PC-3 (cell line): ENCODE data around the gene CTNND1. TPM values are rescaled to one million over a fixed set of nuclear protein-coding genes. Genes with fewer than 3 reads are reported as not detected.

Experiments used
- ATAC-seq: fragments of 200-7000 bp; cut with Tn5 transposase; 2 replicates; pipeline ENCODE4 v1.9.1; 2020; ENCODE audit warnings: mild to moderate bottlenecking, moderate library complexity
- BruUV-seq: library from RNA; stranded (reverse); fragments of 400-500 nt; replicated peaks from 2 replicates; lab custom pipeline; 2021; lab: Mats Ljungman, UMichigan
- CTCF ChIA-PET: fragments of 300-600 bp; sonication (Branson Sonifier 250); formaldehyde crosslinking; loops from one replicate; lab custom pipeline; 2022; ENCODE audit warnings: antibody characterized with exemption; lab: Charles Lee
- POLR2A ChIA-PET: fragments of 300-600 bp; sonication (Branson Sonifier 250); formaldehyde crosslinking; loops from one replicate; lab custom pipeline; 2022; ENCODE audit warnings: antibody characterized with exemption; ENCODE audit not compliant: unreplicated experiment; lab: Charles Lee
- DNase-seq: peaks from one replicate; pipeline ENCODE4 v3.0.0-alpha.2; 2015
- H2AFZ ChIP-seq: fragments of 300-600 bp; sonication (generic); 2 replicates; pipeline ENCODE4 v1.6.0; 2016; ENCODE audit warnings: antibody characterized with exemption, low read length
- H3F3A ChIP-seq: fragments of 300-600 bp; sonication (generic); one replicate; pipeline ENCODE4 v1.6.0; 2017; ENCODE audit warnings: antibody characterized with exemption, low read length, control low read depth, mild to moderate bottlenecking; ENCODE audit not compliant: unreplicated experiment
- H3K27ac ChIP-seq: fragments of 300-600 bp; sonication (generic); 2 replicates; pipeline ENCODE4 v1.5.1; 2016; ENCODE audit warnings: mild to moderate bottlenecking, low read length
- H3K27me3 ChIP-seq: fragments of 300-600 bp; sonication (generic); 2 replicates; pipeline ENCODE4 v1.6.1; 2016; ENCODE audit warnings: low read length, mixed read lengths
- H3K36me3 ChIP-seq: fragments of 300-600 bp; sonication (generic); 2 replicates; pipeline ENCODE4 v1.6.1; 2016; ENCODE audit warnings: low read depth, mixed run types, low read length, mixed read lengths
- H3K4me1 ChIP-seq: fragments of 300-600 bp; sonication (generic); 2 replicates; pipeline ENCODE4 v1.5.1; 2016; ENCODE audit warnings: low read length; ENCODE audit not compliant: insufficient read depth
- H3K4me2 ChIP-seq: fragments of 300-600 bp; sonication (generic); 2 replicates; pipeline ENCODE4 v1.6.0; 2016; ENCODE audit warnings: low read length
- H3K4me3 ChIP-seq: fragments of 300-600 bp; sonication (generic); 2 replicates; pipeline ENCODE4 v1.5.1; 2016; ENCODE audit warnings: mild to moderate bottlenecking, low read length, mixed read lengths
- H3K79me2 ChIP-seq: fragments of 300-600 bp; sonication (generic); 2 replicates; pipeline ENCODE4 v1.6.1; 2017; ENCODE audit warnings: low read length, mixed read lengths
- H3K9ac ChIP-seq: fragments of 300-600 bp; sonication (generic); 2 replicates; pipeline ENCODE4 v1.6.0; 2016; ENCODE audit warnings: mild to moderate bottlenecking, low read length
- H3K9me2 ChIP-seq: fragments of 300-600 bp; sonication (generic); replicated peaks from 2 replicates; pipeline ENCODE4 v1.6.1; 2016; ENCODE audit warnings: mixed run types, low read length, mixed read lengths
- H3K9me3 ChIP-seq: fragments of 300-600 bp; sonication (generic); 2 replicates; pipeline ENCODE4 v1.6.1; 2016; ENCODE audit warnings: low read length, mixed read lengths
- H4K20me1 ChIP-seq: fragments of 300-600 bp; sonication (generic); 2 replicates; pipeline ENCODE4 v1.6.1; 2016; ENCODE audit warnings: low read length, mixed read lengths
- CTCF ChIP-seq: fragments of 300-600 bp; sonication (generic); conservative IDR thresholded peaks from 2 replicates; pipeline ENCODE4 v1.5.1; 2017; ENCODE audit warnings: antibody characterized with exemption, low read depth, mild to moderate bottlenecking, low read length
- EZH2 ChIP-seq: fragments of 300-600 bp; sonication (generic); IDR thresholded peaks from one replicate; pipeline ENCODE4 v1.6.1; 2017; ENCODE audit warnings: antibody characterized with exemption, mild to moderate bottlenecking, low read length; ENCODE audit not compliant: unreplicated experiment
- EZH2phosphoT487 ChIP-seq: fragments of 300-600 bp; sonication (generic); IDR thresholded peaks from 2 replicates; pipeline ENCODE4 v1.6.1; 2018; ENCODE audit warnings: mild to moderate bottlenecking, antibody characterized with exemption, low read length, borderline replicate concordance
- intact Hi-C: fragments of 100-400 bp; cut with micrococcal nuclease; formaldehyde crosslinking; loops from 2 replicates; pipeline ENCODE4 v1.9.0; 2023
- total RNA-seq: library from RNA; depleted of rRNA; stranded (reverse); fragments of >200 nt; gene quantifications from 2 replicates; pipeline ENCODE4 v1.2.3, GENCODE V29; 2014; rRNA removed

CTNND1 gene
- total RNA-seq, 1 experiment from 2014 or later: 121 TPM

- peaks cover 35% of the 10 kb centered on the region for H3K27me3 ChIP-seq
- H3K9me3 ChIP-seq: no peaks in the 10 kb centered on the region
- BruUV-seq: no TSS peak
- no peaks in the 10 kb centered on the region for H4K20me1 ChIP-seq
- ATAC-seq (no peak), DNase-seq (no peak)
- no peak overlapping the region for H2AFZ ChIP-seq
- no peaks in the 10 kb centered on the region for H3K79me2 ChIP-seq
- no peak overlapping the region for H3K4me3 ChIP-seq
- intact Hi-C loops: no loop called here
- no peak overlapping the region for H3K27ac ChIP-seq
- no peaks in the 10 kb centered on the region for H3F3A ChIP-seq
- H3K9me2 ChIP-seq: no peaks in the 10 kb centered on the region
- H3K36me3 ChIP-seq: no peaks in the 10 kb centered on the region
- H3K9ac ChIP-seq: no peak overlapping the region
- TF ChIP-seq CTCF: no peak
- TF ChIP-seq EZH2phosphoT487: no peak
- no peak for TF ChIP-seq EZH2
- no peak overlapping the region for H3K4me2 ChIP-seq
- POLR2A ChIA-PET: no interaction called here
- CTCF ChIA-PET: no interaction called here
- H3K4me1 ChIP-seq: no peaks in the 10 kb centered on the region
Measured at GRCh38 chr11:57842873-57843272, 81.3 kb downstream of the CTNND1 start.

GRCh38 chr11:57867966-57868365, 106.4 kb downstream of the CTNND1 start:
- no peaks in the 10 kb centered on the region for H4K20me1 ChIP-seq
- no peak overlapping the region for H2AFZ ChIP-seq
- intact Hi-C loops: no loop called here
- H3K4me3 ChIP-seq: no peak overlapping the region
- BruUV-seq: no TSS peak
- H3K9me3 ChIP-seq: no peaks in the 10 kb centered on the region
- H3K27ac ChIP-seq: no peak overlapping the region
- CTCF ChIA-PET: no interaction called here
- no peak overlapping the region for H3K4me2 ChIP-seq
- POLR2A ChIA-PET: no interaction called here
- no peak overlapping the region for H3K9ac ChIP-seq
- no peaks in the 10 kb centered on the region for H3K9me2 ChIP-seq
- H3K79me2 ChIP-seq: no peaks in the 10 kb centered on the region
- peaks cover 24% of the 10 kb centered on the region for H3K27me3 ChIP-seq
- TF ChIP-seq CTCF (no peak), EZH2 (no peak), EZH2phosphoT487 (no peak)
- no peak for ATAC-seq
- no peak for DNase-seq
- H3K36me3 ChIP-seq: no peaks in the 10 kb centered on the region
- H3F3A ChIP-seq: no peaks in the 10 kb centered on the region
- H3K4me1 ChIP-seq: no peaks in the 10 kb centered on the region

- ATAC-seq: no peak
- Histone ChIP-seq H3K9ac (no peak overlapping the region), H3K27ac (no peak overlapping the region), H3K4me1 (no peaks in the 10 kb centered on the region), H3K79me2 (no peaks in the 10 kb centered on the region), H4K20me1 (no peaks in the 10 kb centered on the region), H2AFZ (no peak overlapping the region), H3K4me3 (no peak overlapping the region), H3K27me3 (peaks cover 29% of the 10 kb centered on the region), H3K9me2 (no peaks in the 10 kb centered on the region), H3F3A (no peaks in the 10 kb centered on the region), H3K4me2 (no peak overlapping the region), H3K9me3 (no peaks in the 10 kb centered on the region), H3K36me3 (no peaks in the 10 kb centered on the region)
- TF ChIP-seq CTCF (no peak), EZH2 (no peak), EZH2phosphoT487 (no peak)
- ChIA-PET CTCF (no interaction called here), POLR2A (no interaction called here)
- no peak for DNase-seq
- intact Hi-C loops: no loop called here
- BruUV-seq: no TSS peak
Measured at GRCh38 chr11:57868491-57868890, 106.9 kb downstream of the CTNND1 start.

Other genes with a start within 250 kb of the CTNND1 start
- 7.4 and 12.4 TPM in 2 replicates for gene SLC43A1, start 246.1 kb upstream of the CTNND1 start, total RNA-seq
- 233 and 313 TPM in 2 replicates for gene TIMM10, start 231.0 kb upstream of the CTNND1 start, total RNA-seq
- not detected in 2 replicates for gene SMTNL1, start 224.2 kb upstream of the CTNND1 start, total RNA-seq
- 16.5 and 17.3 TPM in 2 replicates for gene UBE2L6, start 194.1 kb upstream of the CTNND1 start, total RNA-seq
- not detected in 2 replicates for gene SERPING1, start 164.1 kb upstream of the CTNND1 start, total RNA-seq
- not detected in 2 replicates for gene YPEL4, start 111.9 kb upstream of the CTNND1 start, total RNA-seq
- 23.0 and 28.4 TPM in 2 replicates for gene CLP1, start 104.0 kb upstream of the CTNND1 start, total RNA-seq
- 86.7 and 102 TPM in 2 replicates for gene ZDHHC5, start 93.7 kb upstream of the CTNND1 start, total RNA-seq
- gene MED19, start 49.6 kb upstream of the CTNND1 start, total RNA-seq: 41.8 and 42.3 TPM in 2 replicates
- gene TMX2, start 49.2 kb upstream of the CTNND1 start, total RNA-seq: 228 and 241 TPM in 2 replicates
- 306 and 353 TPM in 2 replicates for gene SELENOH, start 20.3 kb upstream of the CTNND1 start, total RNA-seq
- gene BTBD18, start 10.0 kb upstream of the CTNND1 start, total RNA-seq: not detected in 2 replicates